GM18526 (cell line): ENCODE data around the gene NDUFAF2.

Experiments
- POLR2A ChIP-seq: IDR thresholded peaks from 3 replicates; pipeline ENCODE4 v1.6.1; 2011; ENCODE audit not compliant: insufficient read length; ENCODE audit errors: extremely low read depth

NDUFAF2 gene

DNA sequence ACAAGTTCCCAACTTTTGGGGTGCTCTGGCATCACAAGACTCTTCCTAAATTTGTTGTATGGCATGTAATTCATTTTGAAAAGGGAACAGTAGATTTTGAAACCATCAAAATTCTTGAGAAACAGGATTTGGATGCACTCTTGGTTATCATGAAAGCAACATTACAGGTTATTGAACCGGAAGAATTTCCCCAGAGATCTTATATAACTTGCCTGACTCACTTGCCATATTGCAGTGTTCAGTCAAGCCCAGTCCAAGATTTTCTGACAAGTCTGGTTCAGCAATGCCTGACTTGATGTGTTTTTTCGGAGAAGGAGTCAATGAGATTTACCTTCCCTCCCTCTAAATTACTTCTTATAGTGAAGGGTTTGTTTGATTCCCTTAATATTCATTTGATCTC lies 185.3 kb downstream of the NDUFAF2 start:
- no peak for TF ChIP-seq POLR2A

DNA sequence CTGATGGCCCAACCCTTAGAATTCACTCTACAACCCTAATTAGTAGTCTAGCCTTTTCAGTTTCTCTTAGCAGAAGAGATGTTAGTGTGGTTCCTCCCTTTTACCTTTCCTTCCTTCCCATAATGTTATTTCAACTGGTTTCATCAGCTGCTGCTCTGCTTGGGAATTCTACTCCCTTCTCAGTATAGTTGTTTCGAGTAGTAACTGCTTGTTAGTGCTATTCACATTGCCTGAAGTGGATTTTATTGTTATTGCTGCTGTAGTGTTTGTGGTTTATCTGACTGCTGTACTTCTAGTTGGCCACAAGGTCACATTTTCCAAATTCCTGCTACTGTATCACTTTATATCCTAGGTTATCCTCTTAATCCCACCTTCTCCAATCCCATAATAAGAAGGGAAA lies 187.6 kb downstream of the NDUFAF2 start:
- TF ChIP-seq POLR2A: no peak

DNA sequence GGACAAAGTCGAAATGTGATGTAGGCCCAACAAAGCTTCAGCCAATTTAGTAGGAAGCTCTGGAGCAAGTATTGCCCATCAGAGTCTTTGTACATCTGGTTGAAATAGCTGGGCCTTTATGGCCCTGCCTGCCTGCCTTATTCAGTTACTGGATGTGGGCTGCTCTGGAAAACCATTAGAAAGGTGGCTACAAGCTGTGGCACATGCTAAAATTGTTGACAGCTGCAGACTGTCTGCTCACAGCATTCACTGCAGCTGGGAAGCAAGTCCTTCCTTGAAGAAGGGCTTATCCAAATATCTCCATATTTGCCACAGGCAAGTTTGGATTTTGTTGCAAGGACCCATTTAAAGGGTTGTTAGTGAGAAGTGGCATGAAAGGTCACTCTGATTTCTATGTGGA lies 192.8 kb downstream of the NDUFAF2 start:
- TF ChIP-seq POLR2A: no peak

- TF ChIP-seq POLR2A: no peak
Measured at GRCh38 chr5:61139094-61139873, 194.3 kb downstream of the NDUFAF2 start.

GRCh38 chr5:61139931-61140330 lies 194.9 kb downstream of the NDUFAF2 start:
- no peak for TF ChIP-seq POLR2A

- TF ChIP-seq POLR2A: no peak
Measured at GRCh38 chr5:61141801-61142200, 196.8 kb downstream of the NDUFAF2 start.

GRCh38 chr5:61142391-61142790 lies 197.4 kb downstream of the NDUFAF2 start:
- TF ChIP-seq POLR2A: no peak

DNA sequence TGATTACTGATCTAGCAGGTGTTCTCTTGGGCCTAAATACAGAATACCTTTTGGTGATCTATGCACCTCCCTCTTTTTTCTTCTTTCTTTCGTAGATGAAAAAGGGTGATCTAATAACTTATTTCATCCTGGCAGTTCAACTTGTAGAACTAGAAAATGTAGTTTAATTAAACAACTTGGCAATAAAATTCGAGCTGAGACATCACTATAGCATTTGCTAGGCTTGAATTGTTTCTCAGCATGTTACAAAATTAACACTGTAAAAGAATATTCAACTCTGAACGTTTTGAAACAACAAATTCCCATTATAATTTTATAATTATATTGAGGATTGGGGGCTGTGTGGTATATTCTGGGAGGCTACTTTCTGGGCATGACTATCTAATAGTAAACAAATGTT lies 197.8 kb downstream of the NDUFAF2 start:
- no peak for TF ChIP-seq POLR2A

DNA sequence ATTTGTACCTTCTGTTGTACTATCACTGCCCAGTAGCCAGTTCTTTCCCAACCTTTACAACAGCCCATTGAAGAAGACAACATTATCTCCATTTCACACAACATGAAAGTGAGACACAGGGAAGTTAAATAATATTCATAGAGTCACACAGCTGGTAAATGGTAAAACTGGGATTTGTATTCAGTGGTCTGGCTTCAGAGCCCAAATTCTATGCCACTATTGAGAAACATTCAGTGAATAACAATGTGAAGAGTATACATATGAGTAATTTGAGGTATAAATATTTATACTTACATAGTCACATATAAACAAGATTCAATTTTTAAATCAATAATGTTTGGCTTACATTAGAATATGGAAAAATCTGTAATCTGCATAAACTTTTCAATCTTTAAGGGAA lies 203.5 kb downstream of the NDUFAF2 start:
- TF ChIP-seq POLR2A: no peak

DNA sequence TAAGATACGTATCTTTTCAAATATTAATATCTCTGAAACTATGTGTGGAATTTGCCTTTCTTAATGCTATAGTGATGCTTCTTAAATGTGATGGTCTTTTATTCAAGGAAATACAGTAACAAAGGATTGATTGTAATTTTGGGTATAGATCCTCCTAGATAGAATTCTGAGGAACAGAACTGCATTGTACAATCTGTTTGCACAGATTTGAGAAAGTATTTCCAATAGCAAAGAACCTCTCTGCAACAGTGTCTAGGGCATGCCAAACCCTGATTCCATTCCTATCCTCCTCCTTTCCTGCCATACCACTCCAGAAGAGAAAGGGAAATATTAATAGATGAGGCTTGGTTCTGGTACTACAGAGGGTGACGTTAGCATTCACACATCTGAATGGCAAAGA lies 206.9 kb downstream of the NDUFAF2 start:
- TF ChIP-seq POLR2A: no peak

- TF ChIP-seq POLR2A: no peak
Measured at GRCh38 chr5:61159070-61159469, 214.1 kb downstream of the NDUFAF2 start.

DNA sequence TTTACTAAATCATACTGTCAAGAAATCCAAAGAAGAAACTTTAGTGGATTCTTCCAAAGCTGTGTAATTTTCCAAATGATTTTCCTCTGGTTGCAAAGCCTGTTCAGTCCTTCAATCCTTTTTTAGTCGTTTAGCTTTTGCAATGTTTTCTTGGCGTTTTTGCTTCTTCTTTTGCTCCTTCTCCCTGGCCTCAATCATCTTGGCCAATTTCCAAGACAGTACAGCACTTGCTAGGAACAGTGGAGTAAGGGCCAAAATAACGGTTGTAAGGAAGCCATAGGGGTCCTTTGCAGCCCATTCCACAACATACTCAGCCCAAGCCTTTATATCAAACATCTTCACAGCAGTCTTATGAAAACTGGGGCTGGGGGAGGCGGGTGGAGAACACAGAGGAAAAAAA lies 214.8 kb downstream of the NDUFAF2 start:
- no peak for TF ChIP-seq POLR2A

- TF ChIP-seq POLR2A: no peak
Measured at GRCh38 chr5:61160497-61160896, 215.5 kb downstream of the NDUFAF2 start.

DNA sequence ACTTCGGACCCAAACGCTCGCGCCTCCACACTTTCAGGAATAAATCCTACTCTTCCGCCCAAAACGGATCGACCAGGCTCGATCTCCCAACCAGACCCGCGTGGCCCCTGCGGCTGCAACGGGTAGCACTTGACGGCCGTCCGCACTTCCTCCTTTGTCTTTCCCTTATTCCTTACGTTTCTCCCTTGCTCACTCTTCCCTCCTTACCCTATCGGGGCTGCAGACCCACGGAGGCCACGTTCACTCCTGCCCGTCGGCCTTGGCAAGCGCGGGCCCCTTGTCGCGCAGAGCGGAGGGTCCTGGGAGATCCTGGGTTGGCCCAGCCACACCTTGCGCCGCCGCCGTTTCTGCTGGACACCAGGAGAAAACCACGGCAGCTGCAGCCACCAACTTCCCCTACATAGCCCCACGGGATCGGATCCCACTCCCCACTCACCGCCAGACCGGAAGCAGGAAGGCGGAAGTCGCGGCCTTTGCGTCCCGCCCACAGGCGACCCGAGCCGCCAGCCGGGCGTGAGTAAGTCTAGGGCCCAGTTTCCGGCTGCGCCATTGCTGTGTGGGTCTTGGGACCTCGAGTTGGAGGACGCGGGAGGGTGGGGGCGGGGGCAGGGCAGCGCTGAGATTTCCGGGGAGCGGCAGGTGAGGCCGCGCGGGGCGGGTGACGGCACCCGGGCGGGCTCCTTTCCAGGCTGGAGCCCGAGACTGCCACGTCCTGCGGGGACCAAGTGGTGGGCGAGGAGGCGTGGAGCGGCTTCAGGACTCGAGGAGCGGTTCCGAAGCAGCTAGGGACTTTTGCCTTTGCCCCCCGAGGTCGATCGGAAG lies 217.2 kb downstream of the NDUFAF2 start, which contains the start of gene SMIM15:
TSS of gene SMIM15 (minus strand) at position 459 of the 822 bp plus-strand sequence. CDS start 2,297 bp downstream, outside the sequence.
- peak; percentile 81 for TF ChIP-seq POLR2A

GRCh38 chr5:61162832-61163567 lies 218.0 kb downstream of the NDUFAF2 start:
- no peak for TF ChIP-seq POLR2A

GRCh38 chr5:61163905-61164304 lies 218.9 kb downstream of the NDUFAF2 start:
- TF ChIP-seq POLR2A: no peak

DNA sequence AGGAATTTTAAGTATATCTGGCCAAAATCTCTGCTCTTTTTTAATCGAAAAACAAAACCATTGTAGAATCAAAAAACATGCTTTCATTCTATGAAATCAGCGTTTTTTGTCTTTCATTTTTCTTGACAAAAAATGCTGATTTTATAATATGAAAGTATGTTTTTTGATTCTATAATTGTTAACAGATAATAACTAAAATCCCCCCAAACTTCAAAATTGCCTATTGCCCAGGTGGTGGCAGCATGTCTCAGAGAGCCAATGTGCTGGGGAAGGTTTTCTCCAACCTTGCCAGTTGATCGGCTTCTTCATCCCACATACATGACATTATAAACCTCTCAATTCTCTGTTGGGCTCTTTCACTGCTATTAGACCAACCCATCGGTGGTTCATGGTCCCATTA lies 222.4 kb downstream of the NDUFAF2 start:
- no peak for TF ChIP-seq POLR2A
